Activated naive CD8-positive, alpha-beta T cell treated with anti-CD3 and anti-CD28 coated beads for 36 hours (primary cell): Measurements from ENCODE around the gene MAGEA8. TPM values are rescaled to one million over a fixed set of nuclear protein-coding genes. Genes with fewer than 3 reads are reported as not detected.
"Not testable (repeated sequence)": the region's sequence is repeated elsewhere in the genome, so short reads cannot be mapped to it uniquely, and the experiment has no call there.

Experiments
- DNase-seq: peaks from one replicate; pipeline ENCODE4 v3.0.0; 2021
- H3K27ac Mint-ChIP-seq: one replicate; pipeline ENCODE4 v1.8.0; 2022; ENCODE audit warnings: mild to moderate bottlenecking, moderate library complexity, mixed read lengths
- H3K27me3 Mint-ChIP-seq: one replicate; pipeline ENCODE4 v1.8.0; 2022; ENCODE audit warnings: mild to moderate bottlenecking, mixed read lengths
- H3K36me3 Mint-ChIP-seq: one replicate; pipeline ENCODE4 v1.8.0; 2021; ENCODE audit warnings: mild to moderate bottlenecking, mixed read lengths
- H3K4me1 Mint-ChIP-seq: one replicate; pipeline ENCODE4 v1.8.0; 2021; ENCODE audit warnings: mixed read lengths
- H3K4me3 Mint-ChIP-seq: one replicate; pipeline ENCODE4 v1.8.0; 2022; ENCODE audit warnings: mild to moderate bottlenecking, moderate library complexity, mixed read lengths
- H3K9me3 Mint-ChIP-seq: one replicate; pipeline ENCODE4 v1.8.0; 2022; ENCODE audit warnings: mixed read lengths
- total RNA-seq, 2 experiments: library from RNA; stranded (reverse); gene quantifications; one replicate each; pipeline ENCODE4 v1.2.3, GENCODE V29; 2021

The MAGEA8 gene
- total RNA-seq, 2 experiments from 2014 or later, result not detected

GRCh38 chrX:149927245-149927963, 46.4 kb downstream of the MAGEA8 start:
- DNase-seq, H3K4me3 Mint-ChIP-seq, H3K4me1 Mint-ChIP-seq, H3K27ac Mint-ChIP-seq, H3K9me3 Mint-ChIP-seq, H3K36me3 Mint-ChIP-seq, H3K27me3 Mint-ChIP-seq: not testable (repeated sequence)

DNA sequence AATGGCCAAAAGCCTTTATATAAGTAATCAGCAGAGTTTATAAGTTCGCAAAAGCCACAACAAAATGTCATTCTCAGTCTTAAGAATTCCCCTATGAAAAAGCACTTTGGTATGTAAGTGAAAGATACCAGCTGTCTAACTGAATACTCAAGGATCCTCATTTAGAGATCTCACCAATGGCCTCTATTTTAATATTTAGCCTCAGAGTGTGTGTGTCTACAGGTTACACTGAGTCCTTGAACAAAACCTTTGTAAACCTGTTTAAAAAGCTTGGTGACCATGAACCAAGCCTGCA, 46.9 kb downstream of the MAGEA8 start:
- not testable (repeated sequence) for H3K4me3 Mint-ChIP-seq, H3K27me3 Mint-ChIP-seq

GRCh38 chrX:149928635-149929034, 47.7 kb downstream of the MAGEA8 start:
- not testable (repeated sequence) for H3K27me3 Mint-ChIP-seq, H3K27ac Mint-ChIP-seq, H3K4me1 Mint-ChIP-seq, H3K36me3 Mint-ChIP-seq, H3K4me3 Mint-ChIP-seq, H3K9me3 Mint-ChIP-seq, DNase-seq

More for the DNA sequence above, 46.9 kb downstream of the MAGEA8 start:
- not testable (repeated sequence) for H3K27ac Mint-ChIP-seq, H3K36me3 Mint-ChIP-seq, H3K4me1 Mint-ChIP-seq, DNase-seq, H3K9me3 Mint-ChIP-seq

DNA sequence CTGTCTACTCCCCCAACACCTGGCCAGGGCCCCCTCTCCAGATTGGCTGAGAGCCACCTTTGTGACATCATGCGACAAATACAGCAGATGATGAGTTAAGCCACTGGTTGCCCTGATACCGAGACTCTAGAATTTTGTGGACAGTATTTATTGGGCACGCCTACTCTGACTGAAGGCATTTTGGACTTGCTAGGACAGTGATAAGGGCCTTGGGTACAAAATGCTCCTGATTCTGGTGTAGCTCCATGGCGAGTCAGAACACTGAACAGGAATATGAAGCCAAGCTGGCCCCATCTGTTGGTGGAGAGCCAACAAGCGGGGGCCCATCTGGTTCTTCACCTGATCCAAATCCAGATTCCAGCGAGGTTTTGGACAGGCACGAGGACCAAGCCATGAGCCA, 48.4 kb downstream of the MAGEA8 start, which contains the start of gene HSFX4:
TSS of gene HSFX4 (plus strand) at position 174 of the 400 bp plus-strand sequence. CDS start at position 246, 72 bp downstream.
- not testable (repeated sequence) for H3K9me3 Mint-ChIP-seq, DNase-seq, H3K4me3 Mint-ChIP-seq, H3K27ac Mint-ChIP-seq, H3K27me3 Mint-ChIP-seq, H3K36me3 Mint-ChIP-seq, H3K4me1 Mint-ChIP-seq

DNA sequence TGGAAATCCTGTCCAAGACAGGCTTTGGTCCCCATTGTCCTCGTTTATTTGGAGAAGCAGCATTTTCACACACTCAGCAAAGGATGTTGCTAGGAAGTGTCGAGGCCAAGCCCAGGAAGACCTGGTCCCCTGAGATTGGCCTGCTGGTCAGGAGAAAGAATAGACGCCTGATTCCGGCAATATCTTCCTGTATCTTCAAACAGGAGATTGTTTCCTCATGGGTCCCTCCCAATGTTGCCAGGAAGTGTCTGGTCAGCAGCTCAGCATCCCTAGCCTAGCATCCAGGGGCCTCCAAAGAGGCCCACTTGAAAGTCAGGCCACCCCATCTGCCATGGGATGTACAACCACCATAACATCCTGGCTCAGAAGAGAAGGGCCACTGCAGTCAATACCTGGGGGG, 50.4 kb downstream of the MAGEA8 start:
- H3K9me3 Mint-ChIP-seq, H3K4me1 Mint-ChIP-seq, H3K36me3 Mint-ChIP-seq, DNase-seq, H3K27ac Mint-ChIP-seq, H3K27me3 Mint-ChIP-seq, H3K4me3 Mint-ChIP-seq: not testable (repeated sequence)

DNA sequence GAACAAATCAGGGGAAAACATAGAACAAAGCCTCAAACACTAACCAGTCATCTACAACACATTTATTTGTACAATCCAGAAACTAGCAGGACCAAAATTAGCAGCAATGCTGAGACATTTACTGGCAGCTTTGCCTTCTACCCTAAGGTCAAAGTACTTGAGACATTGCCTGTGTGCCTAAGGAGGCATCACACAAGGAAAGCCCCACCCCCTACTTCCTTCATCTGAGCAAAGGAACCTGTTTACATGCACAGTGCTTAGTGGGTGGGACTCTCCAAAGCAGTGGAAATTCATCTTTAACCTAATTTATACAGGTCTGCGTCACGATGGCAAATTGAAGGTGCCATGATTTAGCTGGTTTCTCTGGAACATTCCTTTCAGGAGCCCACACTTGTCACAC, 51.2 kb downstream of the MAGEA8 start:
- H3K27me3 Mint-ChIP-seq, H3K27ac Mint-ChIP-seq, DNase-seq, H3K36me3 Mint-ChIP-seq, H3K4me3 Mint-ChIP-seq, H3K9me3 Mint-ChIP-seq, H3K4me1 Mint-ChIP-seq: not testable (repeated sequence)

DNA sequence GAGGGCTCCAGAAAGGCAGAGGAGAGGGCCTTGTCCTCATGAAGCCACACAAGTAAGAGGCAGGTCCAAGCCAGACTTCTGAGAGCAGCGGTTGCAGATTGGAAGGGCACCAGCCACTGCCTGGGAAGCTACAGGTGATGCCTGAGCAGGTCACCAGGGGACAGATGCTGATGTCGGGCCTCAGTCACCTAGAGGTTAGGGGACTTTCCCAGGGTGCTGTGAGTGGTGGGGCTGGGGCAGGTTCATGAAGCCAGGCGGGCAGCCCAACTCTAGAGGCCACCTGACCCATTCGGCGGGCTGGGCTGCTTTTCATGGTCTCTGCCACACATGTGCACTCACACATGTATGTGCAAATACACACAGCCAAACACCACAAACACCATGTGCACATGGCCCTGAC, 52.0 kb downstream of the MAGEA8 start:
- not testable (repeated sequence) for H3K27ac Mint-ChIP-seq

DNA sequence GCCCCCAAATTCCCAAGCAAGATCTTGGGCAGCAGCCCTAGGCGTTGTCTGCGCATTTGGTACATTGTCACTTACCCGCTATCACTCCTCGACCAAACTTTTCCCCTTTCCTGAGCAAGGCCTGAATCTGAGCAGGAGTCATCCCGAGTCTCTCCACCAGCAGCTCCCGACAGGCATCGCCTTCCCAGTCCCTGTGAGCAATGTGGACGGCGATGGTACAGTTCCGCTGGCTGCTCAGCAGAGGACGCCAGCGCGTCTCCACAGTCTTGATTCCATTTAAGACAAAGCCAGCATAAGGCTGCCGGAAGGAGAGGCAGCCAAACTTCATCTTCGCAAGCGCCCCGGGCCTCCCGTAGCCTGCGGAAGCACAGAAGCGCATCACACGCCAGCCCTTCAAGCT, 52.6 kb downstream of the MAGEA8 start:
- not testable (repeated sequence) for H3K4me1 Mint-ChIP-seq, H3K4me3 Mint-ChIP-seq, DNase-seq, H3K36me3 Mint-ChIP-seq, H3K27ac Mint-ChIP-seq, H3K27me3 Mint-ChIP-seq, H3K9me3 Mint-ChIP-seq

More for the DNA sequence above, 52.0 kb downstream of the MAGEA8 start:
- H3K9me3 Mint-ChIP-seq, H3K4me1 Mint-ChIP-seq, H3K36me3 Mint-ChIP-seq, H3K4me3 Mint-ChIP-seq, DNase-seq, H3K27me3 Mint-ChIP-seq: not testable (repeated sequence)

Other genes starting within 250 kb of the MAGEA8 start
- 10 to 100 TPM; 13.0 to 15.2 TPM for gene TMEM185A, start 249.4 kb upstream of the MAGEA8 start, total RNA-seq
- gene MAGEA11, start 169.1 kb upstream of the MAGEA8 start, total RNA-seq, result not detected
- gene HSFX1, start 107.1 kb upstream of the MAGEA8 start, total RNA-seq, result under 1 TPM; 0.24 to 0.25 TPM
- gene MAGEA9, start 99.3 kb upstream of the MAGEA8 start, total RNA-seq, result not detected
- gene HSFX4, start 48.4 kb downstream of the MAGEA8 start, total RNA-seq, result not detected
- gene EOLA2, start 57.3 kb downstream of the MAGEA8 start, total RNA-seq, result 10 to 100 TPM; 42.4 to 47.8 TPM